HG02938 (cell line): Measurements from ENCODE around the gene PRDM15.

Source experiments
- ATAC-seq: cut with Tn5 transposase; IDR thresholded peaks from one replicate; pipeline ENCODE4 v1.9.1; 2021; ENCODE audit warnings: mild to moderate bottlenecking, moderate library complexity; ENCODE audit not compliant: unreplicated experiment

Gene PRDM15

GRCh38 chr21:41752231-41752681, 126.9 kb downstream of the PRDM15 start:
- no peak for ATAC-seq

- ATAC-seq = no peak
Measured at GRCh38 chr21:41751611-41752011, 127.5 kb downstream of the PRDM15 start.

- no peak for ATAC-seq
Measured at GRCh38 chr21:41750532-41751151, 128.5 kb downstream of the PRDM15 start.

GRCh38 chr21:41750051-41750450, 129.1 kb downstream of the PRDM15 start:
- no peak for ATAC-seq

GRCh38 chr21:41749286-41749685, 129.9 kb downstream of the PRDM15 start:
- no peak for ATAC-seq
